GM18907 (cell line): ENCODE results near the gene HPGDS.
"Not testable (repeated sequence)": the region's sequence is repeated elsewhere in the genome, so short reads cannot be mapped to it uniquely, and the experiment has no call there.

Experiments used
- ATAC-seq: cut with Tn5 transposase; IDR thresholded peaks from one replicate; pipeline ENCODE4 v1.9.1; 2021; ENCODE audit warnings: mild to moderate bottlenecking, moderate library complexity; ENCODE audit not compliant: unreplicated experiment

The HPGDS gene

GRCh38 chr4:94332983-94333590, 9.5 kb downstream of the HPGDS start:
- ATAC-seq: no peak

- ATAC-seq: no peak
Measured at GRCh38 chr4:94329933-94330332, 12.7 kb downstream of the HPGDS start.

- no peak for ATAC-seq
Measured at GRCh38 chr4:94325835-94326234, 16.8 kb downstream of the HPGDS start.

GRCh38 chr4:94319927-94320326, 22.7 kb downstream of the HPGDS start:
- ATAC-seq: not testable (repeated sequence)

- ATAC-seq: no peak
Measured at GRCh38 chr4:94307231-94307871, 35.3 kb downstream of the HPGDS start.

GRCh38 chr4:94306713-94307112, 35.9 kb downstream of the HPGDS start:
- no peak for ATAC-seq

- ATAC-seq: no peak
Measured at GRCh38 chr4:94305466-94306225, 37.0 kb downstream of the HPGDS start.

- ATAC-seq: peak; percentile 76
Measured at GRCh38 chr4:94304365-94304971, 38.2 kb downstream of the HPGDS start.

- ATAC-seq: no peak
Measured at GRCh38 chr4:94302191-94302590, 40.4 kb downstream of the HPGDS start.

- no peak for ATAC-seq
Measured at GRCh38 chr4:94298725-94299252, 43.8 kb downstream of the HPGDS start.

- not testable (repeated sequence) for ATAC-seq
Measured at GRCh38 chr4:94295473-94295872, 47.2 kb downstream of the HPGDS start.

- not testable (repeated sequence) for ATAC-seq
Measured at GRCh38 chr4:94293981-94294380, 48.7 kb downstream of the HPGDS start.

GRCh38 chr4:94290245-94290644, 52.4 kb downstream of the HPGDS start:
- ATAC-seq: no peak

- no peak for ATAC-seq
Measured at GRCh38 chr4:94285666-94286065, 57.0 kb downstream of the HPGDS start.

GRCh38 chr4:94284889-94285288, 57.7 kb downstream of the HPGDS start:
- ATAC-seq: peak; percentile 81

GRCh38 chr4:94278781-94279180, 63.9 kb downstream of the HPGDS start:
- ATAC-seq: no peak

- no peak for ATAC-seq
Measured at GRCh38 chr4:94277534-94277933, 65.1 kb downstream of the HPGDS start.

GRCh38 chr4:94276204-94276603, 66.4 kb downstream of the HPGDS start:
- ATAC-seq: no peak

- ATAC-seq: no peak
Measured at GRCh38 chr4:94274912-94275311, 67.7 kb downstream of the HPGDS start.

- no peak for ATAC-seq
Measured at GRCh38 chr4:94271248-94271647, 71.4 kb downstream of the HPGDS start.

- no peak for ATAC-seq
Measured at GRCh38 chr4:94267037-94267436, 75.6 kb downstream of the HPGDS start.
